ENCODE results near the gene CXCL14. TPM values are rescaled to one million over a fixed set of nuclear protein-coding genes. Genes with fewer than 3 reads are reported as not detected.

The CXCL14 gene
- total RNA-seq, 1 experiment from 2014 or later, result not detected

GRCh38 chr5:135565266-135565665, 13.5 kb downstream of the CXCL14 start:
- no peak overlapping the region for H3K27ac ChIP-seq (ENCODE audit: low read depth, low read length, poor library complexity, severe bottlenecking)
- DNase-seq (ENCODE audit: low spot score), result no peak
- no TSS peak for BruUV-seq (replicated peaks)
- H3K9me3 ChIP-seq (ENCODE audit: low read depth, low read length, poor library complexity, severe bottlenecking), result no peaks in the 10 kb centered on the region
- H3K27me3 ChIP-seq (replicated peaks; ENCODE audit: insufficient read depth, low read depth, low read length, poor library complexity), result no peaks in the 10 kb centered on the region
- TF ChIP-seq EZH2 (IDR thresholded peaks at IDR 0.05; ENCODE audit: borderline replicate concordance, low read depth, low read length, poor library complexity, severe bottlenecking), result no peak
- TF ChIP-seq, protein P1, sequence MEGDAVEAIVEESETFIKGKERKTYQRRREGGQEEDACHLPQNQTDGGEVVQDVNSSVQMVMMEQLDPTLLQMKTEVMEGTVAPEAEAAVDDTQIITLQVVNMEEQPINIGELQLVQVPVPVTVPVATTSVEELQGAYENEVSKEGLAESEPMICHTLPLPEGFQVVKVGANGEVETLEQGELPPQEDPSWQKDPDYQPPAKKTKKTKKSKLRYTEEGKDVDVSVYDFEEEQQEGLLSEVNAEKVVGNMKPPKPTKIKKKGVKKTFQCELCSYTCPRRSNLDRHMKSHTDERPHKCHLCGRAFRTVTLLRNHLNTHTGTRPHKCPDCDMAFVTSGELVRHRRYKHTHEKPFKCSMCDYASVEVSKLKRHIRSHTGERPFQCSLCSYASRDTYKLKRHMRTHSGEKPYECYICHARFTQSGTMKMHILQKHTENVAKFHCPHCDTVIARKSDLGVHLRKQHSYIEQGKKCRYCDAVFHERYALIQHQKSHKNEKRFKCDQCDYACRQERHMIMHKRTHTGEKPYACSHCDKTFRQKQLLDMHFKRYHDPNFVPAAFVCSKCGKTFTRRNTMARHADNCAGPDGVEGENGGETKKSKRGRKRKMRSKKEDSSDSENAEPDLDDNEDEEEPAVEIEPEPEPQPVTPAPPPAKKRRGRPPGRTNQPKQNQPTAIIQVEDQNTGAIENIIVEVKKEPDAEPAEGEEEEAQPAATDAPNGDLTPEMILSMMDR (conservative IDR thresholded peaks at IDR 0.05; ENCODE audit: low read depth, low read length), result no peak
- intact Hi-C loops (cut with micrococcal nuclease; ENCODE audit: unreplicated experiment), result no loop called here
- CTCF ChIA-PET, result interaction anchor here (0.9 to 2.3 kb wide), 4 partner anchors 12 to 263 kb away, joined by 3 to 20 read pairs (median 4); no protein-coding TSS in a partner anchor
- POLR2A ChIA-PET (ENCODE audit: low non-redundant PET), result no interaction called here
- H3K4me1 ChIP-seq (ENCODE audit: insufficient read depth, low read length, poor library complexity, severe bottlenecking), result peaks cover 5% of the 10 kb centered on the region
- H3K36me3 ChIP-seq (ENCODE audit: insufficient read depth, low read length, poor library complexity, severe bottlenecking), result no peaks in the 10 kb centered on the region
- no peak overlapping the region for H3K4me3 ChIP-seq (ENCODE audit: low read depth, low read length, poor library complexity, severe bottlenecking)

GRCh38 chr5:135564331-135564730, 14.5 kb downstream of the CXCL14 start:
- TF ChIP-seq EZH2 (IDR thresholded peaks at IDR 0.05; ENCODE audit: borderline replicate concordance, low read depth, low read length, poor library complexity, severe bottlenecking), result no peak
- TF ChIP-seq, protein P1 (conservative IDR thresholded peaks at IDR 0.05; ENCODE audit: low read depth, low read length), result no peak
- ChIA-PET POLR2A (ENCODE audit: low non-redundant PET) (no interaction called here), CTCF (interaction anchor here (0.9 to 2.3 kb wide), 2 partner anchors 11 to 98 kb away, joined by 3 to 20 read pairs; no protein-coding TSS in a partner anchor)
- no peaks in the 10 kb centered on the region for H3K9me3 ChIP-seq (ENCODE audit: low read depth, low read length, poor library complexity, severe bottlenecking)
- no peak overlapping the region for H3K4me3 ChIP-seq (ENCODE audit: low read depth, low read length, poor library complexity, severe bottlenecking)
- DNase-seq (ENCODE audit: low spot score), result no peak
- intact Hi-C loops (cut with micrococcal nuclease; ENCODE audit: unreplicated experiment), result no loop called here
- no peaks in the 10 kb centered on the region for H3K36me3 ChIP-seq (ENCODE audit: insufficient read depth, low read length, poor library complexity, severe bottlenecking)
- H3K4me1 ChIP-seq (ENCODE audit: insufficient read depth, low read length, poor library complexity, severe bottlenecking), result peaks cover 5% of the 10 kb centered on the region
- no peak overlapping the region for H3K27ac ChIP-seq (ENCODE audit: low read depth, low read length, poor library complexity, severe bottlenecking)
- no TSS peak for BruUV-seq (replicated peaks)
- H3K27me3 ChIP-seq (replicated peaks; ENCODE audit: insufficient read depth, low read depth, low read length, poor library complexity), result no peaks in the 10 kb centered on the region

GRCh38 chr5:135561266-135561665, 17.5 kb downstream of the CXCL14 start:
- intact Hi-C loops (cut with micrococcal nuclease; ENCODE audit: unreplicated experiment), result loop anchor here (2.0 kb wide), 1 partner anchor 168 kb away; no protein-coding TSS in a partner anchor
- BruUV-seq (replicated peaks), result no TSS peak
- Histone ChIP-seq H3K36me3 (ENCODE audit: insufficient read depth, low read length, poor library complexity, severe bottlenecking) (no peaks in the 10 kb centered on the region), H3K27me3 (replicated peaks; ENCODE audit: insufficient read depth, low read depth, low read length, poor library complexity) (peaks cover 9% of the 10 kb centered on the region), H3K4me1 (ENCODE audit: insufficient read depth, low read length, poor library complexity, severe bottlenecking) (peaks cover 5% of the 10 kb centered on the region), H3K4me3 (ENCODE audit: low read depth, low read length, poor library complexity, severe bottlenecking) (no peak overlapping the region), H3K9me3 (ENCODE audit: low read depth, low read length, poor library complexity, severe bottlenecking) (no peaks in the 10 kb centered on the region), H3K27ac (ENCODE audit: low read depth, low read length, poor library complexity, severe bottlenecking) (no peak overlapping the region)
- DNase-seq (ENCODE audit: low spot score), result no peak
- ChIA-PET POLR2A (ENCODE audit: low non-redundant PET) (no interaction called here), CTCF (interaction anchor here (0.5 to 1.6 kb wide), 11 partner anchors 9 to 269 kb away, joined by 3 to 15 read pairs (median 3); partner anchors contain the start of gene CXCL14)
- TF ChIP-seq EZH2 (IDR thresholded peaks at IDR 0.05; ENCODE audit: borderline replicate concordance, low read depth, low read length, poor library complexity, severe bottlenecking), result no peak
- TF ChIP-seq, protein P1 (conservative IDR thresholded peaks at IDR 0.05; ENCODE audit: low read depth, low read length), result no peak
